Prostate gland (tissue), 2 donors: ENCODE measurements around the gene PRPS1L1.

Experiments used
- CTCF ChIP-seq, 4 experiments: fragments of 200-600 bp in 2 of 4; fragments of 450-650 bp in 2 of 4; sonication (generic) in 2 of 4; IDR thresholded peaks; 1 replicate in 3 of 4; 2 replicates in 1 of 4; pipeline ENCODE4 v1.5.1; 2016 to 2019; ENCODE audit warnings: antibody characterized with exemption in 4 of 4, mild to moderate bottlenecking in 2 of 4, moderate library complexity in 2 of 4
- POLR2A ChIP-seq: fragments of 450-650 bp; IDR thresholded peaks from one replicate; pipeline ENCODE4 v1.6.1; 2016; ENCODE audit warnings: antibody characterized with exemption, mild to moderate bottlenecking

- TF ChIP-seq POLR2A (no peak), CTCF (IDR thresholded peaks at IDR 0.05) (no peak)
Observed at GRCh38 chr7:18046601-18047000, 19.0 kb upstream of the PRPS1L1 start.
